SK-N-SH (cell line): Measurements from ENCODE around the gene RFWD3. TPM values are rescaled to one million over a fixed set of nuclear protein-coding genes. Genes with fewer than 3 reads are reported as not detected.

ENCODE experiments used
- CTCF ChIA-PET: fragments of 300-600, 350-600 bp; formaldehyde crosslinking; extraction: SDS; loops from one replicate; lab custom pipeline; 2021; lab: Yijun Ruan, JAX
- POLR2A ChIA-PET: fragments of 350-600 bp; sonication (Branson Sonifier 250); formaldehyde crosslinking; extraction: SDS; loops from one replicate; lab custom pipeline; 2020; ENCODE audit warnings: antibody characterized with exemption, inconsistent platforms; lab: Yijun Ruan, JAX
- DNase-seq: peaks from one replicate; pipeline ENCODE4 v3.0.0; 2012
- H2AFZ ChIP-seq: fragments of 200-600 bp; sonication (generic); 2 replicates; pipeline ENCODE4 v1.8.1; 2016; ENCODE audit warnings: antibody characterized with exemption, mild to moderate bottlenecking, low read depth
- H3F3A ChIP-seq: fragments of 200-600 bp; sonication (generic); replicated peaks from 2 replicates; pipeline ENCODE3; 2016; ENCODE audit warnings: antibody characterized with exemption, mild to moderate bottlenecking; ENCODE audit not compliant: insufficient read depth
- H3K27ac ChIP-seq, 2 experiments: fragments of 200-500 bp in 1 of 2; fragments of 200-600 bp in 1 of 2; sonication (Bioruptor generic) in 1 of 2; sonication (generic), shearing (Covaris generic) in 1 of 2; 2 replicates each; pipeline versions ENCODE4 v1.5.1 to v1.6.1; 2014 to 2016; ENCODE audit warnings: low read depth in 2 of 2, inconsistent platforms in 1 of 2, low read length in 1 of 2, mild to moderate bottlenecking in 1 of 2, mixed read lengths in 1 of 2
- H3K27me3 ChIP-seq: fragments of 200-600 bp; sonication (generic), shearing (Covaris generic); 2 replicates; pipeline ENCODE4 v1.6.1; 2016; ENCODE audit warnings: mixed run types; ENCODE audit not compliant: insufficient read depth
- H3K36me3 ChIP-seq, 2 experiments: fragments of 200-500 bp in 1 of 2; fragments of 200-600 bp in 1 of 2; sonication (Bioruptor generic) in 1 of 2; sonication (generic) in 1 of 2; replicated peaks in 1 of 2; 2 replicates each; pipeline versions ENCODE3 to v1.5.1; 2014 to 2016; ENCODE audit warnings: low read length in 1 of 2, mild to moderate bottlenecking in 1 of 2; ENCODE audit not compliant: insufficient read depth in 2 of 2, control insufficient read depth in 1 of 2
- H3K4me1 ChIP-seq, 2 experiments: fragments of 200-500 bp in 1 of 2; fragments of 200-600 bp in 1 of 2; sonication (Bioruptor generic) in 1 of 2; sonication (generic), shearing (Covaris generic) in 1 of 2; 2 replicates each; pipeline versions ENCODE4 v1.5.1 to v1.6.1; 2014 to 2016; ENCODE audit warnings: low read depth in 1 of 2, low read length in 1 of 2, mixed run types in 1 of 2; ENCODE audit not compliant: insufficient read depth in 2 of 2, control insufficient read depth in 1 of 2
- H3K4me2 ChIP-seq: fragments of 200-600 bp; sonication (generic), shearing (Covaris generic); 2 replicates; pipeline ENCODE4 v1.6.1; 2017; ENCODE audit warnings: mixed run types
- H3K4me3 ChIP-seq, 2 experiments: fragments of 200-500 bp in 1 of 2; fragments of 200-600 bp in 1 of 2; sonication (Bioruptor generic) in 1 of 2; sonication (generic), shearing (Covaris generic) in 1 of 2; 2 replicates each; pipeline versions ENCODE4 v1.5.1 to v1.8.1; 2014 to 2016; ENCODE audit warnings: low read depth in 2 of 2, inconsistent platforms in 1 of 2, low read length in 1 of 2, mild to moderate bottlenecking in 1 of 2, mixed read lengths in 1 of 2, moderate library complexity in 1 of 2
- H3K79me2 ChIP-seq: fragments of 200-600 bp; sonication (generic); 2 replicates; pipeline ENCODE4 v1.8.1; 2017; ENCODE audit warnings: mild to moderate bottlenecking; ENCODE audit not compliant: insufficient read depth
- H3K9ac ChIP-seq: fragments of 200-600 bp; sonication (generic); 2 replicates; pipeline ENCODE4 v1.6.1; 2017; ENCODE audit warnings: mixed run types
- H3K9me2 ChIP-seq: fragments of 200-600 bp; sonication (generic); 2 replicates; pipeline ENCODE4 v1.6.1; 2017; ENCODE audit warnings: mixed run types
- H3K9me3 ChIP-seq: fragments of 200-600 bp; sonication (generic); 2 replicates; pipeline ENCODE4 v1.6.1; 2017; ENCODE audit warnings: mixed run types, mild to moderate bottlenecking, moderate library complexity
- H4K20me1 ChIP-seq: fragments of 200-600 bp; sonication (generic); 2 replicates; pipeline ENCODE4 v1.6.1; 2017; ENCODE audit warnings: mild to moderate bottlenecking, mixed run types; ENCODE audit not compliant: insufficient read depth
- ELF1 ChIP-seq: IDR thresholded peaks from 2 replicates; pipeline ENCODE4 v1.4.0; 2012
- EZH2phosphoT487 ChIP-seq: fragments of 200-600 bp; sonication (generic); IDR thresholded peaks from 2 replicates; pipeline ENCODE4 v1.6.1; 2017; ENCODE audit warnings: low read depth, mixed run types, mild to moderate bottlenecking, antibody characterized with exemption, moderate library complexity, borderline replicate concordance
- FOSL2 ChIP-seq: IDR thresholded peaks from 2 replicates; pipeline ENCODE4 v1.4.0; 2012; ENCODE audit warnings: low read depth, mild to moderate bottlenecking, moderate library complexity, borderline replicate concordance
- FOXJ3 ChIP-seq: sonication (generic); formaldehyde crosslinking; IDR thresholded peaks from 2 replicates; pipeline ENCODE4 v1.5.1; 2020; ENCODE audit warnings: mild to moderate bottlenecking, missing genetic modification reagents
- GABPA ChIP-seq: IDR thresholded peaks from 2 replicates; pipeline ENCODE4 v1.4.0; 2012; ENCODE audit warnings: low read depth, mild to moderate bottlenecking
- MAX ChIP-seq: IDR thresholded peaks from 2 replicates; pipeline ENCODE4 v1.4.0; 2012; ENCODE audit warnings: low read depth
- NFIC ChIP-seq: IDR thresholded peaks from 2 replicates; pipeline ENCODE4 v1.4.0; 2012; ENCODE audit warnings: borderline replicate concordance
- NRF1 ChIP-seq: IDR thresholded peaks from 2 replicates; pipeline ENCODE4 v1.6.1; 2012; ENCODE audit warnings: low read depth, mild to moderate bottlenecking, low read length
- POLR2AphosphoS5 ChIP-seq: IDR thresholded peaks from 2 replicates; pipeline ENCODE4 v1.6.1; 2012; ENCODE audit warnings: low read depth, low read length
- RAD21 ChIP-seq: IDR thresholded peaks from 2 replicates; pipeline ENCODE4 v1.6.1; 2012; ENCODE audit warnings: mild to moderate bottlenecking, low read length
- SMC3 ChIP-seq: IDR thresholded peaks from 2 replicates; pipeline ENCODE4 v1.6.1; 2012; ENCODE audit warnings: low read depth, low read length, improper control_type of control experiment
- TAF1 ChIP-seq: IDR thresholded peaks from 2 replicates; pipeline ENCODE4 v1.6.1; 2012; ENCODE audit warnings: low read depth, mild to moderate bottlenecking, low read length, moderate library complexity, borderline replicate concordance
- TCF12 ChIP-seq: IDR thresholded peaks from 2 replicates; pipeline ENCODE4 v1.4.0; 2012
- TEAD4 ChIP-seq: IDR thresholded peaks from 2 replicates; pipeline ENCODE4 v1.4.0; 2012; ENCODE audit warnings: mild to moderate bottlenecking, borderline replicate concordance; ENCODE audit not compliant: insufficient read depth
- YY1 ChIP-seq: IDR thresholded peaks from 2 replicates; pipeline ENCODE4 v1.4.0; 2012; ENCODE audit warnings: low read depth, mild to moderate bottlenecking
- ZBTB33 ChIP-seq: IDR thresholded peaks from 2 replicates; pipeline ENCODE4 v1.4.0; 2012; ENCODE audit warnings: low read depth, borderline replicate concordance
- WGBS: methylation state at CpG from one replicate; pipeline ENCODE4 v1.1.6; 2017; ENCODE audit warnings: low lambda C conversion rate; 5-methylcytosine and 5-hydroxymethylcytosine counted together
- polyA plus RNA-seq, 3 experiments: library from polyadenylated mRNA; depleted of rRNA; stranded (reverse); fragments of >200 nt; gene quantifications; 2 replicates each; pipeline ENCODE4 v1.2.3, GENCODE V29; 2012

RFWD3 gene
- polyA plus RNA-seq, 1 of the 3 experiments (the other 2 are of a cell fraction): 13.2 TPM

GRCh38 chr16:74622005-74622404, 44.7 kb downstream of the RFWD3 start:
- Histone ChIP-seq H4K20me1 (no peaks in the 10 kb centered on the region), H3K27me3 (no peaks in the 10 kb centered on the region), H3F3A (no peaks in the 10 kb centered on the region), H3K36me3 (peaks cover 37% of the 10 kb centered on the region in 2 experiments), H3K9me3 (no peaks in the 10 kb centered on the region), H3K9me2 (no peaks in the 10 kb centered on the region), H3K4me2 (no peak overlapping the region), H3K4me1 (peaks cover 0 to 6% of the 10 kb centered on the region in 2 experiments; a peak in 2 of 4 replicates), H3K4me3 (no peak overlapping the region), H2AFZ (no peak overlapping the region), H3K9ac (no peak overlapping the region), H3K27ac (no peak overlapping the region), H3K79me2 (no peaks in the 10 kb centered on the region; the same call in 1 of the 2 replicates)
- no peak for DNase-seq
- POLR2A ChIA-PET: no interaction called here
- TF ChIP-seq YY1: no peak
- no peak for TF ChIP-seq FOSL2
- CTCF ChIA-PET: interaction anchor here (1.0 to 3.2 kb wide), 8 partner anchors 10 to 240 kb away, joined by 3 to 18 read pairs (median 6); partner anchors contain the start of gene GLG1
- WGBS: 96% methylated on average over 4 of the region's 4 CpGs

- no peaks in the 10 kb centered on the region for H3K9me2 ChIP-seq
- 92% methylated on average over 1 of the region's 1 CpG for WGBS
- no peaks in the 10 kb centered on the region for H3K9me3 ChIP-seq
- TF ChIP-seq FOSL2 (no peak), RAD21 (no peak), ZBTB33 (no peak), FOXJ3 (no peak), TCF12 (no peak), TAF1 (no peak), YY1 (no peak), NRF1 (no peak)
- DNase-seq: no peak
- no peak overlapping the region for H3K4me2 ChIP-seq
- H3K27me3 ChIP-seq: no peaks in the 10 kb centered on the region
- no peak overlapping the region for H3K9ac ChIP-seq
- H3K79me2 ChIP-seq: no peaks in the 10 kb centered on the region; the same call in 1 of the 2 replicates
- H3K4me3 ChIP-seq: no peak overlapping the region
- peaks cover 11 to 13% of the 10 kb centered on the region in 2 experiments for H3K36me3 ChIP-seq
- H2AFZ ChIP-seq: no peak overlapping the region
- no peaks in the 10 kb centered on the region; a peak in 1 of 4 replicates for H3K4me1 ChIP-seq
- ChIA-PET POLR2A (interaction anchor here (0.6 to 2.5 kb wide), 2 partner anchors 10 to 369 kb away, joined by 5 to 12 read pairs; partner anchors contain the start of gene GLG1), CTCF (interaction anchor here (1.8 kb wide), 1 partner anchor 34 kb away, joined by 7 read pairs; no protein-coding TSS in a partner anchor)
- no peaks in the 10 kb centered on the region for H3F3A ChIP-seq
- no peaks in the 10 kb centered on the region for H4K20me1 ChIP-seq
- no peak overlapping the region for H3K27ac ChIP-seq
Observed at GRCh38 chr16:74617206-74617788, 49.4 kb downstream of the RFWD3 start.

- peaks cover 0 to 3% of the 10 kb centered on the region in 2 experiments; a peak in 2 of 4 replicates for H3K4me1 ChIP-seq
- no peaks in the 10 kb centered on the region for H3K9me2 ChIP-seq
- peak overlapping the region in 1 of 2 experiments; percentile 52; a peak in 2 of 4 replicates for H3K27ac ChIP-seq
- ChIA-PET POLR2A (no interaction called here), CTCF (interaction anchor here (0.5 to 1.0 kb wide), 2 partner anchors 92 to 180 kb away, joined by 3 to 4 read pairs; no protein-coding TSS in a partner anchor)
- H3K4me2 ChIP-seq: peak overlapping the region; percentile 25; the same call in 1 of the 2 replicates
- peaks cover 1% of the 10 kb centered on the region for H3K79me2 ChIP-seq
- peaks cover 5% of the 10 kb centered on the region for H3F3A ChIP-seq
- no peaks in the 10 kb centered on the region for H3K9me3 ChIP-seq
- 19% methylated on average over 1 of the region's 1 CpG for WGBS
- H2AFZ ChIP-seq: no peak overlapping the region
- H3K27me3 ChIP-seq: no peaks in the 10 kb centered on the region
- DNase-seq: no peak
- no peaks in the 10 kb centered on the region for H4K20me1 ChIP-seq
- H3K4me3 ChIP-seq: no peak overlapping the region
- no peaks in the 10 kb centered on the region for H3K36me3 ChIP-seq
- H3K9ac ChIP-seq: no peak overlapping the region
- no peak for TF ChIP-seq SMC3
- TF ChIP-seq MAX: 0 out of 2 replicates have a peak, but pooled peaks have one; percentile 32
- no peak for TF ChIP-seq ELF1
- peak; percentile 46; the same call in 1 of the 2 replicates for TF ChIP-seq YY1
- no peak for TF ChIP-seq ZBTB33
- no peak for TF ChIP-seq RAD21
- TF ChIP-seq GABPA: no peak
- no peak for TF ChIP-seq FOSL2
- no peak for TF ChIP-seq POLR2AphosphoS5
- TF ChIP-seq NRF1: no peak
- TF ChIP-seq TEAD4: no peak
- TF ChIP-seq EZH2phosphoT487: no peak
- TF ChIP-seq NFIC: 0 out of 2 replicates have a peak, but pooled peaks have one; percentile 18
Observed at GRCh38 chr16:74611721-74612120, 55.0 kb downstream of the RFWD3 start.
